Right lobe of liver (tissue), 4 donors: Measurements from ENCODE around the gene RPS6KC1.

Source experiments
- POLR2A ChIP-seq: fragments of 450-650 bp; IDR thresholded peaks from one replicate; pipeline ENCODE4 v1.6.1; 2017; ENCODE audit warnings: antibody characterized with exemption, mild to moderate bottlenecking
- TF ChIP-seq, protein P1 (sequence below), 4 donors: fragments of 200-600 bp in 3 of 4; fragments of 450-650 bp in 1 of 4; IDR thresholded peaks; one replicate each; pipeline versions ENCODE4 v1.5.1 to v1.8.0; 2016 to 2022; ENCODE audit warnings: antibody characterized with exemption in 4 of 4, mild to moderate bottlenecking in 2 of 4
- donor health status: DM: no; HTN: no; CAD: no.
- donor health status: DM: no; HTN: no; CAD: no.
- donor health status: DM: no; HTN: yes; CAD: no.

DNA sequence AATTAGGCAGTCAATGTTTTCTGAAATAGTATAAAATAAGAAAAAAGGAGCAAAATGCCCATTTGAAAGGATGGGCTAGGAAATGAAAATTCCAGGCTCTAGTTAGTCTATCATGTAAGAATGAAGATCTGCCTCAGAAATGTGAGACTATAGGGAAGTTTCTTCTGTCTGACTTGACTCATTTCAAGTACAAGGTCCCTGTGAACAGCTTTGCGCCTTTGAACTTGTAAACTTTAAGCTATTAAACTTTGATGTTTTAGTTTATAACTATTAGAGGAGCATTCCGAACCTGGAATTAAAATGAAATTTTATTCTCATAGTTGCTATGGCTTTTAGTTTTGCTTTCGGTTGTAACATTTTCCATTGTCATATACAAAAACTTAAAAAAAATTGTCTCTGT lies 199.4 kb downstream of the RPS6KC1 start:
- TF ChIP-seq POLR2A, result no peak
- TF ChIP-seq, protein P1, sequence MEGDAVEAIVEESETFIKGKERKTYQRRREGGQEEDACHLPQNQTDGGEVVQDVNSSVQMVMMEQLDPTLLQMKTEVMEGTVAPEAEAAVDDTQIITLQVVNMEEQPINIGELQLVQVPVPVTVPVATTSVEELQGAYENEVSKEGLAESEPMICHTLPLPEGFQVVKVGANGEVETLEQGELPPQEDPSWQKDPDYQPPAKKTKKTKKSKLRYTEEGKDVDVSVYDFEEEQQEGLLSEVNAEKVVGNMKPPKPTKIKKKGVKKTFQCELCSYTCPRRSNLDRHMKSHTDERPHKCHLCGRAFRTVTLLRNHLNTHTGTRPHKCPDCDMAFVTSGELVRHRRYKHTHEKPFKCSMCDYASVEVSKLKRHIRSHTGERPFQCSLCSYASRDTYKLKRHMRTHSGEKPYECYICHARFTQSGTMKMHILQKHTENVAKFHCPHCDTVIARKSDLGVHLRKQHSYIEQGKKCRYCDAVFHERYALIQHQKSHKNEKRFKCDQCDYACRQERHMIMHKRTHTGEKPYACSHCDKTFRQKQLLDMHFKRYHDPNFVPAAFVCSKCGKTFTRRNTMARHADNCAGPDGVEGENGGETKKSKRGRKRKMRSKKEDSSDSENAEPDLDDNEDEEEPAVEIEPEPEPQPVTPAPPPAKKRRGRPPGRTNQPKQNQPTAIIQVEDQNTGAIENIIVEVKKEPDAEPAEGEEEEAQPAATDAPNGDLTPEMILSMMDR (IDR thresholded peaks at IDR 0.05), result no peak
